H1 (cell line): ENCODE measurements around the gene SLC38A8. TPM values are rescaled to one million over a fixed set of nuclear protein-coding genes. Genes with fewer than 3 reads are reported as not detected.

Source experiments
- CTCF ChIA-PET: fragments of 300-600 bp; sonication (Branson Sonifier 250); formaldehyde crosslinking; loops from one replicate; lab custom pipeline; 2021; ENCODE audit not compliant: partially characterized antibody; lab: Charles Lee
- POLR2A ChIA-PET: fragments of 300-600 bp; sonication (Branson Sonifier 250); formaldehyde crosslinking; loops from one replicate; lab custom pipeline; 2021; ENCODE audit warnings: inconsistent platforms; ENCODE audit not compliant: partially characterized antibody; lab: Charles Lee
- DNase-seq, 2 experiments: peaks; one replicate each; pipeline versions ENCODE4 v3.0.0 to v3.0.0-alpha.2; 2010 to 2022; ENCODE audit warnings: low spot score in 2 of 2, low read depth in 1 of 2, mixed read lengths in 1 of 2
- FAIRE-seq: peaks from 2 replicates; lab custom pipeline; 2011; peaks lifted over from hg19 to GRCh38; lab: Jason Lieb, UNC
- H2AFZ ChIP-seq: 2 replicates; pipeline ENCODE4 v1.8.1; 2012; ENCODE audit warnings: low read length, inconsistent platforms
- H2AK5ac ChIP-seq: 2 replicates; pipeline ENCODE4 v1.6.1; 2013; ENCODE audit warnings: low read depth, low read length
- H2BK120ac ChIP-seq: replicated peaks from 2 replicates; pipeline ENCODE3; 2013; ENCODE audit warnings: low read depth, low read length, inconsistent platforms
- H2BK12ac ChIP-seq: 2 replicates; pipeline ENCODE4 v1.6.1; 2013; ENCODE audit warnings: low read depth, low read length
- H2BK15ac ChIP-seq: 2 replicates; pipeline ENCODE4 v1.6.1; 2013; ENCODE audit warnings: low read length
- H2BK20ac ChIP-seq: 2 replicates; pipeline ENCODE4 v1.6.1; 2013; ENCODE audit warnings: low read length
- H2BK5ac ChIP-seq: 2 replicates; pipeline ENCODE4 v1.6.1; 2013; ENCODE audit warnings: low read depth, low read length
- H3K14ac ChIP-seq: 2 replicates; pipeline ENCODE4 v1.6.1; 2013; ENCODE audit warnings: inconsistent platforms; ENCODE audit not compliant: insufficient read length
- H3K18ac ChIP-seq: 2 replicates; pipeline ENCODE4 v1.6.1; 2013; ENCODE audit warnings: low read length; ENCODE audit errors: extremely low read depth
- H3K23ac ChIP-seq: 2 replicates; pipeline ENCODE4 v1.6.1; 2013; ENCODE audit warnings: inconsistent platforms; ENCODE audit not compliant: insufficient read length
- H3K23me2 ChIP-seq: 2 replicates; pipeline ENCODE4 v1.6.1; 2013; ENCODE audit warnings: low read depth, low read length
- H3K27ac ChIP-seq: 2 replicates; pipeline ENCODE4 v1.6.1; 2011; ENCODE audit warnings: low read depth, low read length, inconsistent platforms
- H3K27me3 ChIP-seq, 4 experiments: replicated peaks in 1 of 4; 1 replicate in 1 of 4; 2 replicates in 3 of 4; pipeline versions ENCODE4 v1.6.1 to v1.8.1; 2011 to 2013; ENCODE audit warnings: low read length in 3 of 4, mild to moderate bottlenecking in 3 of 4, inconsistent platforms in 2 of 4, mixed read lengths in 2 of 4, moderate library complexity in 1 of 4; ENCODE audit not compliant: control insufficient read depth in 3 of 4, insufficient read depth in 3 of 4; ENCODE audit errors: extremely low read depth in 1 of 4
- H3K36me3 ChIP-seq, 4 experiments: 2 replicates each; pipeline versions ENCODE4 v1.6.1 to v1.8.1; 2011 to 2013; ENCODE audit warnings: mild to moderate bottlenecking in 4 of 4, low read length in 3 of 4, moderate library complexity in 2 of 4, control low read depth in 1 of 4, inconsistent platforms in 1 of 4; ENCODE audit not compliant: insufficient read depth in 4 of 4, control insufficient read depth in 2 of 4
- H3K4ac ChIP-seq: replicated peaks from 2 replicates; pipeline ENCODE3; 2013; ENCODE audit warnings: low read length, low read depth, mixed read lengths, inconsistent platforms; ENCODE audit not compliant: insufficient read length
- H3K4me1 ChIP-seq, 4 experiments: replicated peaks in 1 of 4; 1 replicate in 1 of 4; 2 replicates in 3 of 4; pipeline versions ENCODE4 v1.6.1 to v1.8.1; 2011 to 2013; ENCODE audit warnings: low read length in 3 of 4, inconsistent platforms in 2 of 4, mixed read lengths in 1 of 4; ENCODE audit not compliant: insufficient read depth in 4 of 4, control insufficient read depth in 3 of 4
- H3K4me2 ChIP-seq, 2 experiments: 2 replicates each; pipeline versions ENCODE4 v1.6.1 to v1.8.1; 2011 to 2013; ENCODE audit warnings: low read depth in 2 of 2, low read length in 2 of 2, control low read depth in 1 of 2, inconsistent platforms in 1 of 2, mild to moderate bottlenecking in 1 of 2; ENCODE audit not compliant: insufficient read depth in 1 of 2
- H3K4me3 ChIP-seq, 4 experiments: fragments of 200-600, 300-600 bp in 1 of 4; sonication (generic), shearing (Covaris generic), sonication (Bioruptor Twin) in 1 of 4; 2 replicates each; pipeline versions ENCODE4 v1.5.1 to v1.8.1; 2011 to 2016; ENCODE audit warnings: low read length in 4 of 4, low read depth in 3 of 4, control low read depth in 2 of 4, inconsistent platforms in 2 of 4, mild to moderate bottlenecking in 2 of 4, mixed read lengths in 1 of 4, moderate library complexity in 1 of 4; ENCODE audit not compliant: insufficient read depth in 2 of 4; ENCODE audit errors: extremely low read depth in 1 of 4
- H3K56ac ChIP-seq: replicated peaks from 2 replicates; pipeline ENCODE3; 2013; ENCODE audit warnings: low read depth, mild to moderate bottlenecking, mixed read lengths, low read length, inconsistent platforms; ENCODE audit not compliant: insufficient read length
- H3K79me1 ChIP-seq: 2 replicates; pipeline ENCODE4 v1.6.1; 2013; ENCODE audit warnings: low read depth, low read length, control low read depth
- H3K79me2 ChIP-seq, 2 experiments: 2 replicates each; pipeline versions ENCODE4 v1.6.1 to v1.8.1; 2012 to 2013; ENCODE audit warnings: low read length in 2 of 2, mild to moderate bottlenecking in 2 of 2, inconsistent platforms in 1 of 2; ENCODE audit not compliant: insufficient read depth in 2 of 2, control insufficient read depth in 1 of 2
- H3K9ac ChIP-seq, 4 experiments: replicated peaks in 1 of 4; 1 replicate in 1 of 4; 2 replicates in 3 of 4; pipeline versions ENCODE4 v1.6.1 to v1.8.1; 2011 to 2013; ENCODE audit warnings: low read depth in 3 of 4, low read length in 3 of 4, control low read depth in 2 of 4, mild to moderate bottlenecking in 2 of 4, moderate library complexity in 2 of 4, inconsistent platforms in 1 of 4; ENCODE audit errors: extremely low read depth in 1 of 4
- H3K9me3 ChIP-seq, 2 experiments: 2 replicates each; pipeline versions ENCODE4 v1.6.1 to v1.8.1; 2012 to 2013; ENCODE audit warnings: mild to moderate bottlenecking in 2 of 2, moderate library complexity in 2 of 2, control low read depth in 1 of 2, inconsistent platforms in 1 of 2, low read depth in 1 of 2, low read length in 1 of 2, mixed read lengths in 1 of 2; ENCODE audit not compliant: insufficient read depth in 2 of 2
- H4K20me1 ChIP-seq, 2 experiments: replicated peaks in 1 of 2; 2 replicates each; pipeline versions ENCODE3 to v1.8.1; 2011 to 2013; ENCODE audit warnings: inconsistent platforms in 2 of 2, low read length in 2 of 2, mild to moderate bottlenecking in 1 of 2; ENCODE audit not compliant: insufficient read depth in 2 of 2, control insufficient read depth in 1 of 2
- H4K5ac ChIP-seq: 2 replicates; pipeline ENCODE4 v1.6.1; 2013; ENCODE audit warnings: low read length, low read depth, mixed read lengths, inconsistent platforms; ENCODE audit not compliant: insufficient read length
- H4K8ac ChIP-seq: 2 replicates; pipeline ENCODE4 v1.8.0; 2013; ENCODE audit warnings: mild to moderate bottlenecking, moderate library complexity, low read length, inconsistent platforms; ENCODE audit not compliant: insufficient read depth; ENCODE audit errors: extremely low read depth
- H4K91ac ChIP-seq: replicated peaks from 2 replicates; pipeline ENCODE3; 2013; ENCODE audit warnings: low read length, mixed read lengths, inconsistent platforms; ENCODE audit not compliant: insufficient read length
- BCL11A ChIP-seq, 2 experiments: IDR thresholded peaks; one replicate each; pipeline ENCODE4 v1.6.1; 2011; ENCODE audit warnings: low read depth in 2 of 2, low read length in 2 of 2, mild to moderate bottlenecking in 2 of 2
- EP300 ChIP-seq, 2 experiments: IDR thresholded peaks; 1 replicate in 1 of 2; 2 replicates in 1 of 2; pipeline ENCODE4 v1.6.1; 2011 to 2012; ENCODE audit warnings: low read depth in 2 of 2, low read length in 2 of 2, mild to moderate bottlenecking in 2 of 2, borderline replicate concordance in 1 of 2, inconsistent platforms in 1 of 2, moderate library complexity in 1 of 2
- MAFK ChIP-seq: IDR thresholded peaks from 2 replicates; pipeline ENCODE4 v1.6.1; 2012; ENCODE audit warnings: low read depth, mild to moderate bottlenecking, improper control_type of control experiment, low read length
- SAP30 ChIP-seq: fragments of 300-600 bp; sonication (generic); IDR thresholded peaks from 2 replicates; pipeline ENCODE4 v1.7.1; 2012; ENCODE audit warnings: low read length, moderate library complexity, mild to moderate bottlenecking, inconsistent platforms; ENCODE audit not compliant: insufficient read depth, insufficient replicate concordance
- SIRT6 ChIP-seq: IDR thresholded peaks from one replicate; pipeline ENCODE4 v1.7.1; 2012; ENCODE audit warnings: low read length, inconsistent platforms
- WGBS, 2 experiments: shearing (Covaris generic) in 1 of 2; methylation state at CpG; one replicate each; pipeline versions ENCODE4 v1.1.6 to v1.1.7; 2013 to 2015; ENCODE audit warnings: low lambda C conversion rate in 2 of 2, mixed read lengths in 2 of 2, inconsistent platforms in 1 of 2, low coverage in 1 of 2, missing lambda C conversion rate in 1 of 2; ENCODE audit not compliant: insufficient replicate concordance in 2 of 2, insufficient coverage in 1 of 2, insufficient read length in 1 of 2; ENCODE audit errors: extremely low coverage in 1 of 2, missing lambda C conversion rate in 1 of 2; 5-methylcytosine and 5-hydroxymethylcytosine counted together
- polyA plus RNA-seq, 7 experiments: library from polyadenylated mRNA; depleted of rRNA in 3 of 7; stranded (reverse) in 5 of 7; unstranded in 2 of 7; fragments of >200 nt in 5 of 7; fragments of 200-250 nt in 2 of 7; gene quantifications; 1 replicate in 5 of 7; 2 replicates in 1 of 7; 4 replicates in 1 of 7; pipeline versions ENCODE4 v1.2.1 to v1.2.3, GENCODE V29; 2011 to 2013; ENCODE audit warnings: missing spikeins in 2 of 7, mixed read lengths in 2 of 7
- total RNA-seq: library from RNA; stranded (reverse); fragmentation: NEBNext Ultra II Directional; extraction: Animal tissue kit (Norgen Biotek cat#: 25700); gene quantifications from 2 replicates; pipeline ENCODE4 v1.2.1, GENCODE V29; 2021
- TF ChIP-seq, protein P1 (sequence below): IDR thresholded peaks from 2 replicates; pipeline ENCODE4 v1.6.1; 2011; ENCODE audit warnings: low read depth, mild to moderate bottlenecking, low read length; ENCODE audit not compliant: insufficient read depth
- TF ChIP-seq, protein P2 (sequence below): IDR thresholded peaks from 2 replicates; pipeline ENCODE4 v1.6.1; 2011; ENCODE audit warnings: low read length, improper control_type of control experiment
- TF ChIP-seq, protein P3 (sequence below): IDR thresholded peaks from 2 replicates; pipeline ENCODE4 v1.6.1; 2012; ENCODE audit warnings: low read length, inconsistent platforms
- TF ChIP-seq, protein P4 (sequence below): IDR thresholded peaks from 2 replicates; pipeline ENCODE4 v1.6.1; 2012; ENCODE audit warnings: inconsistent platforms

SLC38A8 gene
- total and polyA plus RNA-seq, 2 of the 8 experiments (the other 6 are each of a cell fraction or from before 2014, with no cell fraction given): 0.08 TPM; not detected in 1

DNA sequence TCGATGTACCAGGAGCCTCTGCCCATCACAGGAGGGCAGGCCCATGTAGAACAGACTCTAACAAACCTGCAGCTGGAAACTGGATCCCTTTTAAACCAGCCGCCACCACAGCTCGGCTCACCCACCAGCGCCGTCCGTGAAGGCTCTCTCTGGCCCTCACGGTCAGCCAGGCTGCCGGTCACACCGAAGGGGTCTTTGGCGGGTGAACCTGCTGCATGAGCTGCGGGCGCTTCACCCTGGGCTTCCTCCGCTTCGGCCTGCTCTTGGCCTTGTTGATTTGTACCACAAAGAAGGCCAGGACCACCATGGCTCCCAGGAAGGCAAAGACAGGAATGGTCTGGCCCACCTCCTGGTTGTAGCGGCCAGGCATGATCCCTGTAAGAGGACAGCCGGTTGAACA is 11.7 kb upstream of the SLC38A8 start:
- ChIA-PET CTCF (interaction anchor here (1.0 to 21.4 kb wide), 8 partner anchors 9 to 95 kb away, joined by 3 to 366 read pairs (median 5); partner anchors contain the start of genes OSGIN1 and SLC38A8), POLR2A (interaction anchor here (0.8 kb wide), 1 partner anchor 12 kb away, joined by 3 read pairs; no protein-coding TSS in a partner anchor)
- Histone ChIP-seq H3K36me3 (peaks cover 0 to 32% (median 14%) of the 10 kb centered on the region in 4 experiments; a peak in 6 of 8 replicates), H3K23me2 (no peaks in the 10 kb centered on the region), H2BK12ac (no peak overlapping the region), H2BK5ac (no peak overlapping the region), H2AK5ac (no peak overlapping the region), H3K4me1 (no peaks in the 10 kb centered on the region), H4K91ac (no peak overlapping the region), H3K18ac (no peak overlapping the region), H2AFZ (no peak overlapping the region), H3K4me2 (no peak overlapping the region), H3K4me3 (no peak overlapping the region), H4K5ac (no peak overlapping the region), H2BK120ac (no peak overlapping the region), H3K9me3 (no peaks in the 10 kb centered on the region), H3K79me1 (peaks cover 2% of the 10 kb centered on the region; the same call in 1 of the 2 replicates), H3K23ac (no peak overlapping the region), H3K56ac (no peak overlapping the region), H3K27ac (no peak overlapping the region), H3K27me3 (no peaks in the 10 kb centered on the region), H2BK15ac (no peak overlapping the region), H2BK20ac (no peak overlapping the region), H4K20me1 (peaks cover 1 to 8% of the 10 kb centered on the region in 2 experiments), H3K9ac (no peak overlapping the region), H4K8ac (peak overlapping the region; percentile 36; the same call in 1 of the 2 replicates), H3K79me2 (no peaks in the 10 kb centered on the region), H3K14ac (no peak overlapping the region), H3K4ac (no peak overlapping the region)
- no peak for DNase-seq
- FAIRE-seq: no peak
- WGBS, 2 experiments: 94% methylated on average over 15 of the region's 16 CpGs; no CpG with 5 or more reads in 1 of the 2 experiments
- no peak for TF ChIP-seq SAP30
- TF ChIP-seq, protein P1, sequence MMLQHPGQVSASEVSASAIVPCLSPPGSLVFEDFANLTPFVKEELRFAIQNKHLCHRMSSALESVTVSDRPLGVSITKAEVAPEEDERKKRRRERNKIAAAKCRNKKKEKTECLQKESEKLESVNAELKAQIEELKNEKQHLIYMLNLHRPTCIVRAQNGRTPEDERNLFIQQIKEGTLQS: no peak
- TF ChIP-seq, protein P2, sequence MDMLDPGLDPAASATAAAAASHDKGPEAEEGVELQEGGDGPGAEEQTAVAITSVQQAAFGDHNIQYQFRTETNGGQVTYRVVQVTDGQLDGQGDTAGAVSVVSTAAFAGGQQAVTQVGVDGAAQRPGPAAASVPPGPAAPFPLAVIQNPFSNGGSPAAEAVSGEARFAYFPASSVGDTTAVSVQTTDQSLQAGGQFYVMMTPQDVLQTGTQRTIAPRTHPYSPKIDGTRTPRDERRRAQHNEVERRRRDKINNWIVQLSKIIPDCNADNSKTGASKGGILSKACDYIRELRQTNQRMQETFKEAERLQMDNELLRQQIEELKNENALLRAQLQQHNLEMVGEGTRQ: no peak
- TF ChIP-seq, protein P3, sequence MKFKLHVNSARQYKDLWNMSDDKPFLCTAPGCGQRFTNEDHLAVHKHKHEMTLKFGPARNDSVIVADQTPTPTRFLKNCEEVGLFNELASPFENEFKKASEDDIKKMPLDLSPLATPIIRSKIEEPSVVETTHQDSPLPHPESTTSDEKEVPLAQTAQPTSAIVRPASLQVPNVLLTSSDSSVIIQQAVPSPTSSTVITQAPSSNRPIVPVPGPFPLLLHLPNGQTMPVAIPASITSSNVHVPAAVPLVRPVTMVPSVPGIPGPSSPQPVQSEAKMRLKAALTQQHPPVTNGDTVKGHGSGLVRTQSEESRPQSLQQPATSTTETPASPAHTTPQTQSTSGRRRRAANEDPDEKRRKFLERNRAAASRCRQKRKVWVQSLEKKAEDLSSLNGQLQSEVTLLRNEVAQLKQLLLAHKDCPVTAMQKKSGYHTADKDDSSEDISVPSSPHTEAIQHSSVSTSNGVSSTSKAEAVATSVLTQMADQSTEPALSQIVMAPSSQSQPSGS: no peak
- TF ChIP-seq, protein P4, sequence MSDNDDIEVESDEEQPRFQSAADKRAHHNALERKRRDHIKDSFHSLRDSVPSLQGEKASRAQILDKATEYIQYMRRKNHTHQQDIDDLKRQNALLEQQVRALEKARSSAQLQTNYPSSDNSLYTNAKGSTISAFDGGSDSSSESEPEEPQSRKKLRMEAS: no peak
- no peak for TF ChIP-seq MAFK
- no peak for TF ChIP-seq BCL11A (IDR thresholded peaks at IDR 0.05; ENCODE audit: low read depth in 2 of 2, low read length in 2 of 2)
- no peak for TF ChIP-seq EP300 (IDR thresholded peaks at IDR 0.05; ENCODE audit: borderline replicate concordance in 1 of 2, low read depth in 2 of 2, low read length in 2 of 2)
- TF ChIP-seq SIRT6: no peak
